HG02970 (cell line): ENCODE measurements around the gene SLC25A39.
"Not testable (repeated sequence)": the region's sequence is repeated elsewhere in the genome, so short reads cannot be mapped to it uniquely, and the experiment has no call there.

ENCODE experiments used
- ATAC-seq: cut with Tn5 transposase; IDR thresholded peaks from one replicate; pipeline ENCODE4 v1.9.1; 2021; ENCODE audit warnings: mild to moderate bottlenecking, moderate library complexity, moderate number of reproducible peaks; ENCODE audit not compliant: unreplicated experiment, low FRiP score

The SLC25A39 gene, protein sequence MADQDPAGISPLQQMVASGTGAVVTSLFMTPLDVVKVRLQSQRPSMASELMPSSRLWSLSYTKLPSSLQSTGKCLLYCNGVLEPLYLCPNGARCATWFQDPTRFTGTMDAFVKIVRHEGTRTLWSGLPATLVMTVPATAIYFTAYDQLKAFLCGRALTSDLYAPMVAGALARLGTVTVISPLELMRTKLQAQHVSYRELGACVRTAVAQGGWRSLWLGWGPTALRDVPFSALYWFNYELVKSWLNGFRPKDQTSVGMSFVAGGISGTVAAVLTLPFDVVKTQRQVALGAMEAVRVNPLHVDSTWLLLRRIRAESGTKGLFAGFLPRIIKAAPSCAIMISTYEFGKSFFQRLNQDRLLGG

DNA sequence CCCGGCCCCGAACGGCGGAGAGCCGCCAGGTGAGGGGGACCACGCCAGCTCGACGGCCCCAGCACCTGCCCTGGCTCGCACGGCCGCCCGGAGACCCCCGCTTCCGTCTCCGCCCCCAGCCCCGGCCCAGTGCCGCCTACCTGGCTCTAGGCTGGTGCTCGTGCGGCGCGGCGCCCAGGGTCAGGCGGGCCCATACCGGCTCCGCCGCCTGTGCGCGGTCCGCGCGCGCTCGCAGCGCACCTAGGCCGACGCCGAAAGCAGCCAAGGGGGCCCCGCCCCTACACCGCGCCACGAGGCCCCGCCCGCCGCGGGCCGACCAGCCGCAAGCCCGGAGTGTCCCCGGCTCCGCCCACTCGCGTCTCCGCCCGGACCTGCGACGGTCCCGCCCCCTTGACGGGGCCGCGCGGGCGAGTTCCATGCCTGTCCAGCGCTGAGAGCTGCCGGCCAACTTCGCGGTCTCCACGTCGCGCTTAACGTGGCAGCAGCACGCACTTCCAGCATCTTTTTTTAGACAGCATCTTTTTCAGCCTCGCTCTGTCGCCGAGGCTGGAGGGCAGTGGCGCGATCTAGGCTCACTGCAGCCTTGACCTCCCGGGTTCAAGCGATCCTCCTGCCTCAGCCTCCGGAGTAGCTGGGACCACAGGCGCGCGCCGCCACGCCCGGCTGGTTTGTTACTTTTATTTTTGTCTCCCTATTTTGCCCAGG, at the start of gene SLC25A39:
SLC25A39 (minus strand) TSS at position 253 of the 705 bp plus-strand sequence. CDS start 1,261 bp downstream, outside the sequence.
- ATAC-seq = peak; percentile 67

DNA sequence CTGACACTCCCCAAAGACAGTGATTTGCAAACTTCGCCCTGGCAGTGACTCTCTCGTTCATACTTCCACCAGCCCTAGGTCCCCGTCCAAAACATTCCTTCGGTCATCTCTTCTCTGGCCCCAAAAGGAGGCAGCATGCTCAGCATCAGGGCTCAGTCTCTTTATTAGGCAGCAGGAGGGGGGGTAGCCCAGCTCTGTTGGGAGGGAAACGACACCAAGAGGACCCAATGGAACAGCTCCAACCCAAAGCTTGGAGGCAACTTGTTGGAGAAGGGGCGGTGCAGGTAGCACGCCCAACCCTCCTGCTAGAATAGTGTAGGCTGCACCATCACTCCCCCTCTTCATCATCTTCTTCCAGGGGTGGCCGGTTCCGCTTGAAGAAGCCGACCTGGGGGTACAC, 47.4 kb upstream of the SLC25A39 start:
- ATAC-seq = no peak

DNA sequence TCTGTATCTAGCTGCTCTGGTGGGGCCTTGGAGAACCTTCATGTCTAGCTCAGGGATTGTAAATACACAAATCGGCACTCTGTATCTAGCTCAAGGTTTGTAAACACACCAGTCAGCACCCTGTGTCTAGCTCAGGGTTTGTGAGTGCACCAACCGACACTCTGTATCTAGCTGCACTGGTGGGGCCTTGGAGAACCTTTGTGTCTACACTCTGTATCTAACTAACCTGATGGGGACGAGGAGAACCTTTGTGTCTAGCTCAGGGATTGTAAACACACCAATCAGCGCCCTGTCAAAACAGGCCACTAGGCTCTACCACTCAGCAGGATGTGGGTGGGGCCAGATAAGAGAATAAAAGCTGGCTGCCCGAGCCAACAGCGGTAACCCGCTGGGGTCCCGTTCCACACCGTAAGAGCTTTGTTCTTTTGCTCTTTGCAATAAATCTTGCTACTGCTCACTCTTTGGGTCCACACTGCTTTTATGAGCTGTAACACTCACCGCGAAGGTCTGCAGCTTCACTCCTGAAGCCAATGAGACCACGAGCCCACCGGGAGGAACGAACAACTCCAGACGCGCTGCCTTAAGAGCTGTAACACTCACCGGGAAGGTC, 44.9 kb upstream of the SLC25A39 start:
- ATAC-seq = not testable (repeated sequence)

DNA sequence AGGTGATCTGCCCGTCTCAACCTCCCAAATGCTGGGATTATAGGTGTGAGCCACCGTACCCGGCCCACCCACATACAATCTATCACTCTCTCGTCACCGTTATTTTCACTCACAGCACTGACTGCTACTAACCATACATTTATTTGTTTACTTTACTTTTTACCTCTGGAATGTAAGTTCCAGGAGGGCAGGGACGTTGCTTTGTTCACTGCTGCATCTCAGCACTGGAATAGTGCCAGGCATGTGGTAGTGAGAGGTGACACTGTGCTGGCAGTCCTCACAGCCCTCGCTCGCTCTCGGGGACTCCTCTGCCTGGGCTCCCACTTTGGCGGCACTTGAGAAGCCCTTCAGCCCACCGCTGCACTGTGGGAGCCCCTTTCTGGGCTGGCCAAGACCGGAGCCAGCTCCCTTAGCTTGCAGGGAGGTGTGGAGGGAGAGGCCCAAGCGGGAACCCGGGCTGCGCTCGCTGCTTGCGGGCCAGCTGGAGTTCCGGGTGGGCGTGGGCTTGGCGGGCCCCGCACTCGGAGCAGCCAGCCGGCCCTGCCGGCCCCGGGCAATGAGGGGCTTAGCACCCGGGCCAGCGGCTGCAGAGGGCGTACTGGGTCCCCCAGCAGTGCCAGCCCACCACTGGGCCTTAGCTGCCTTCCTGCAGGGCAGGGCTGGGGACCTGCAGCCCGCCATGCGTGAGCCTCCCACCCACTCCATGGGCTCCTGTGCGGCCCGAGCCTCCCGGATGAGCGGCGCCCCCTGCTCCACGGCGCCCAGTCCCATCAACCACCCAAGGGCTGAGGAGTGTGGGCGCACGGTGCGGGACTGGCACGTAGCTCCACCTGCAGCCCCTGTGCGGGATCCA, 44.0 kb upstream of the SLC25A39 start:
- ATAC-seq = not testable (repeated sequence)

DNA sequence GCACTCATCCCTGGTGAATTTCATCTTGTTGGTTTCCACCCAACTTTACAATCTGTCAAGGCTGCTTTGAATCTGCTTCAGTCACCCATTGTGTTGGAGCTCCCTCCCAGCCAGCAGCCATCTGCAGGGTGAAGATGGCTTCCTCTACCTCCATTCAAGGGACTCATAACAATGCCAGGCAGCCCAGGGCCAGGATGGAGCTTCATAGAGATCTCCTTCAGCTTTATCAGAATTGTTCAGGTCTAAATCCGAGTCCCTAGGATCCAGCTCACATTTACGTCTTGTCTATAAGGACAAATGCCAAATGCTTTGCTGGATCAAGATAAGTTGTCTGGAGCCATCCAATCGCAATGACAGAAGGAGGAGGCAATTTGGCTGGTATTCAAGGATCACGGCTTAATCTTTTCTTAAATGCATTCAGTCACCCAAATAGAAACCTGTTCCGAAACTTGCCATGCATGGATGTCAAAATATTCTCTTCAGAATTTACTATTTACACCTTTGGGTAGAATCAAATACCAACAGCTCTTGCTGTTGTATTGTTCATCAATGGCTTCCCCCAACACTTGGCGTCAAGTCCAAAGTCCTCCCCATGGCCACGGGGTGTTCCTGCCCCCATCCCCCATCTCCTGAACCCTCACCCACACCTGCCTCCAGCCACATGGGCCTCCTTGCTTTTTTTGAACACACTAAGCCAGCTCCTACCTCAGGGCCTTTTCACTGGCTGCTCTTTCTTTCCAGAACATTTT, 42.8 kb upstream of the SLC25A39 start:
- no peak for ATAC-seq

DNA sequence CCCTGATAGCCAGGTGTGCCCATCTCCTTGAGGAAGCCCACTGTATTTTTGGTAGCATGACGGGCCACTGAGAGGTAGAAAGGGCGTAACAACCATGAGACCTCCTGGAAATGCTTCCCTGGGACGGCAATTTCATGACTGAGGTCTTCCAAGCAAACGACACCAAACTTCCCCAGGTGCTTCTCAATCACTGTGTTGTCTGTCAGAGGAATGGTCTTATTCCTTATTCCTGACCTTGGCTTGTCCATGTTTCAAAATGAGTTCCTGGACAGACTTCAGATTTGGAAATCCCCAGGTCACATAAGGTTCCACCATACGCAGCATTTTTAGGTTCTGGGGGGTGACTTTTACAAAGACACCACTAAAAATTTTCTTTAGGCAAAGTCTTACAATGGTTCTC, 40.4 kb upstream of the SLC25A39 start:
- ATAC-seq = not testable (repeated sequence)

DNA sequence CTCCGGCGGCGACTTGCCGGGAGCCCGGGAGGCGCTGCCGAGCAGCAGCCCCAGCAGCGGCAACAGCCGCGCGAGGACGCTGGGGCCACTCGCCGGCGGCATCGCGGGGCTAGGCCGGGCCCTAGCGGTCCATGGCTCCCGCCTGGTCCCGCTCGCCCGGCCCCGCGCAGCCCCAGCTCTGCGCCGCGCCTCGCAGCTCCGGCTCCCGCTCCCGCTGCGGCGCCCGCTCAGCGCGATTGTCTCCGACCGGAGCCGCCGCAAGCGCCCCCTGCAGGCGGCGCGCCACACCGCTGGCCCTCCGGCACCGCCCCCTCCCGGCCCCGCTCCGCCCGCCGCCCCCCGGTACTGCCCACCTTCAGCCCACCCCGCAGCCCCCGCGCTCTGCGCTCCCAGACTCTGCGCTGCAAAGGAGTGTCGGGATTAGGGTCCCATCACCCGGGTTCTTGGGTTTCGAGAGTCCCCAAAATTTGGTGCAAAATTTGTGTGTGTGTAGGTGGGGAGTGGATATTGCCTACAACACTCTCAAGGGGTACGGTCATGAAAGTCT, 39.1 kb upstream of the SLC25A39 start, which contains the start of gene FAM171A2:
FAM171A2 (minus strand) TSS at position 241 of the 547 bp plus-strand sequence; CDS start at position 102, 139 bp downstream.
- no peak for ATAC-seq

DNA sequence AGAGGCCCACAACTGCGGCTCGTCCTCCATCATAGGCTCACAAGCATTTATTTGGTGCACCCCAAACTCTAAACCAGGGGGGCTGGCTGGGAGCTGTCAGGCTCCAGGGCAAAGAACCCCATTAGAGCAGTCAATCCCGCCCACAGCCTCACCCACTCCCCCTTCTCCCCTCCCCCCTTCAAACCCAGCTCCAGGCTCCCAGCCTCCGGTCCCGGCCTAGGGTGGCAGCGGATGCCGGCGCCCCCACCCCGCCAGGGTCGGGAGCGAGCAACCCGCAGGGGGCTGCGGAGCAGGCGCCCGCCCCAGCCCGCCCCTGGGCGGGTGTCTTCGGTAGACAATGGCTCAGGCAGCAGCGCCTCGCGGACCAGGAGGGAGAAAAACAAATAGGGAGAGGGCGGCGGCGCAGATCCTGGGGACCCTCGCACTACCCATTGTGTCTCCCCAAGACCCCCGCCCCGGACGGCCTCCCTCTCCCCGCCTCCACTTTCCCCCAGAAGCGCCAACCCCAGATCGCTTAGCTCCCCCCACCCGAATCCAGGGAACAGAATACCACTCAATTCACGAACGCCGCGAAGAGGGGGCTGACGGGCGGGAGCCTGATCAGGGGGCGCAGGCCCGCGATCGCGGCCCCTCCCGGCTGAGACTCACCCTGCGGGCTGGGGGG, 38.5 kb upstream of the SLC25A39 start:
- ATAC-seq = no peak

DNA sequence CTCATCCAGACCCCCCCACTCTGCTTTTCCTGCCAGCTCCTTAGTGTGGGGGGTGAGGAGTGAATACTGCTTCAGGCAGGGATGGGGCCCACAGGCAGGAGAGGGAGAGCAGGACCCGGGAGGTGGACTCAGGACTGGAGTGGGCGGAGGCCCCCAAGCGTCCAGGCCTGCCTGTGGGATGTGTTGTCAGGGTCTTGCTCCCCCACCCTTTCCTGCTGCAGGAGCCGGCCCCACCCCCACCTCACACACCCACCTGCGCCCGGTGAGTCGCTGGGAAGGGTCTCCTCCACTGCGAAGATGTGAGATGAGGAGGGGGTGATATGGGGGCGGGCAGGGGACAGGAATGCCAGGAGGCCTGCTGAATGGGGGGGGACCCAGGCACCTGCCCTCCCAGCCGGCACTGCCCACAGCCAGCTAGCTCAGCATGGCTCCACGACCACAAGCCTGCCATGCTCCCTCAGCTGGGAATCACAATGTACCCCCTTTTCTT, 37.9 kb upstream of the SLC25A39 start:
- no peak for ATAC-seq

DNA sequence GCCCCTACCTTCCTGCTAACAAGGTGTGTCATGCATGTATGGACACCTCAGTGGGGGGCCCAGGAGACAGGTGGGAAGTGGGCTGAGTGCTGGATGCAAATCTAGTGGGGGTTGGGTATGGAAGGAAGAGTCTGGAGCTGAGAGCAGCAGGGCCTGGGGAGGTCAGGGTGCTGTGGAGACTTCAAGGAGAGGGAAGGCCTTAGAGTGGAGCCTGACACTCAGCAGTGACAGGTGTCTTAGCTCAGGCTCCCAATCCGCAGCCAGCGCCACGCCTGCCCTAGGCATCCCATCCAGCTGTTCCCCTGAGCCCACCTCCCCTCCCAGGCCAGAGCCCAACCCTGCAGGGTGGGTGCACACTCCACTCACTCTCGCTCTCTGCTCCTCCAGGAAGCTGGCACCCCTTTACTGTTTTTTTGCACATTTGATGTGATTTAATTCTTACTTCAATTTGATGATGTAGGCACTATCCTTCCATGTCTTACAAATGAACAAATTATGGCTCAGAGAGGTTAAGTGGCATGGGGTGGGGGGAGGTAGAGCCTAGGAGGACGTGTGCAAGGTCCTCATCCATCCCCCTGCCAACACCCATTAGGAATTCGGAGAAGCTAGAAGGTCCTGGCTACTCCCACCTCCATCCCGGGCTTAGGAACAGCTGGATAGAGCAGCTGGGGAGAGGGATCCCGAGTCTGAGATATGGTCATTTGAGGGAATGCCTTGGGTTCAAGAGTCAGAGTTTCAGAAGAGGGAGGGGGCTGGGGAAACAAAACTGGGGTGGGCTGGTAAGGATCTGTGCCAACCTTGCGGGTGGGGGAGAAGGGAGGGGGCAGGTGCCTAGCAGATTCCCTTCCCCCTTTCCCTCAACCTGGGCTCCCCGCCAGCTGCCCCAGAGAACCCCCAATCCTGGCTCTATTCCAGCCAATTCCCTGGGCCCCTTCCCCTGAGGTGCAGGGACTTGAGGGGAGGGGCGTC, 37.0 kb upstream of the SLC25A39 start:
- ATAC-seq = no peak

DNA sequence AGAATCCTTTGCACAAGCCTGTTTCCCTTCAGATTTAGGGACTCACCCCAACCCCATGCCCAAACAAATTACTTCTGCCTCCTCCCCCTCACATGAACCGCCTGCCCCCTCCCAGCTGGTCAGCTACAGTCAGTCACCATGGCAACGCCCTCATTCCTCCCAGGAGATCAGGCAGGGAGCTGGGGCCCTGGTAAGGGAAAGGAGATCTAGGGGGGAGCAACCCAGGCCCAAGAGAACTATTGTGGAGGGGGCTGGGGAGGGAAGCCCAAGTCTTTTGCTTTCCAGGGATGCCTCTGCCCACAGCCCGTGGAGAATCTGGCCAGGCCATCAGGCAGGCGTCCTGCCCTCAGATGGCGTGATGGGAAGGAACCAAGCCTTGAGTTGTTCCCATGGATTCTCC, 36.2 kb upstream of the SLC25A39 start:
- ATAC-seq = no peak

DNA sequence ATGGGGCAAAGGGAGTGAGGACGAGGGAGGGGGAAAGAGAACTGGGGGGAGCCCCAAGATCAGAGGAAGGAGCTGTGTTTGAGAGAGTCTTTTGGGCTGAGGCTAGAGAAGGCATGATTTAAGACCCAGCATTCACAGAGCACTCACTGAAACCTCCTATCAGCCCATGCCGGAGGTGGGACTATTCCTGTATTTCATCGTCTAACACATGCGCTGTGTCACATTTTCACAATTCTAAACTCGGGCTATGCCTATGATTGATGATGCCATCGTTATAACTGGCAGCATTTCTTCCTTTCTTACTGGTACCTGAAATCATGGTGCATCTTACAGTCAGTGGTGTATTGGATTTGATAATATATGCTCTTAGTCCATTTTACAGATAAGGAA, 35.5 kb upstream of the SLC25A39 start:
- ATAC-seq = no peak

DNA sequence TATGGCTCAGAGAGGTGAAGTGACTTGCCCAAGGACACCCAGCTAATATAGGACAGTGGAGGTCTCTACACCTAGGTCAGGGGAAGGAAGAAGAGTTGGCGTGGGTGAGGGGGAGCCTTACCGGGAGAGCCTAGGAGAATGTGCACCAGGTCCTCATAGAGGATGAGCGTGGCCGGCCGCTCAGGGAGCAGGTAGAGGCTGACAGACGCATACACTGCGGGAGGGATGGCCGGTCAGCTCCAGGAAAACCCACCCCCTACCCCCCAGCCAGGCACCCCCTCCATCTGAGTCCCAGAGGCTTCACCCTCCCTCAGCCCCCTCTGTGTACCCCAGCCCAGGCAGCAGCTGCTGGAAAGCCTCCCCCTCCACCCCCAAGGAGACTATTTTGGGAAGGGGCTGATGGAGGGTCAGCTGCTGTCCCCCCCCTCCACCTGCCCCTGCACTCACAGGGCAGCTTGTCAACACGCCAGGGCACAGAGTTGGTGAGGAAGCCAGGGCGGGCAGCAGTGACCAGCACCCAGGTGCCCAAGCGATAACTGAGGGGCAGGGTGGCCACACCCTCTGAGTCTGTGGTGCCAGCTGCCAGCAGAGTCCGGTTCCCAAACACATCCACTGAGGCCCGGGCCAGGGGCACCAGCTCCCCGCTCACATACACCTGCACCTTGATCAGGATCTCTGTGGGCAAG, 35.0 kb upstream of the SLC25A39 start:
- no peak for ATAC-seq

DNA sequence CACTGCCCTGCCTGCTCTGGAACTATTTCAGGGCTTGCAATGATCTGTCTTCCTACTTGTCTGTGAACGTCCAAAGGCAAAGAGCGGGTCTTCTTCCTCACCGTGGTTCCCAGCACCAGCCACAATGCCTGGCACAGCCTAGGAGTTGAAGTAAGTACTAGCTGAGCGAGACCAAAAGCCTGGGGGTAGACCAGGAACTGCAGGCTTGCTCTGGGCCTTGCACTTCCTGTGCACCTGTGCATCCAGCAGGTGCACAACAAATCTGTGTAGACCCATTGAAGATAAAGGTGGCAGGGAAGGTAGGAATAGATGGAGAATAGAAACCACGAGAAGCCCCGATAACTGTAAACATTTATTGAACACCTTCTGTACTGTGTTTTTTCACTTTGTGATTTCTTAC, 34.4 kb upstream of the SLC25A39 start:
- no peak for ATAC-seq

DNA sequence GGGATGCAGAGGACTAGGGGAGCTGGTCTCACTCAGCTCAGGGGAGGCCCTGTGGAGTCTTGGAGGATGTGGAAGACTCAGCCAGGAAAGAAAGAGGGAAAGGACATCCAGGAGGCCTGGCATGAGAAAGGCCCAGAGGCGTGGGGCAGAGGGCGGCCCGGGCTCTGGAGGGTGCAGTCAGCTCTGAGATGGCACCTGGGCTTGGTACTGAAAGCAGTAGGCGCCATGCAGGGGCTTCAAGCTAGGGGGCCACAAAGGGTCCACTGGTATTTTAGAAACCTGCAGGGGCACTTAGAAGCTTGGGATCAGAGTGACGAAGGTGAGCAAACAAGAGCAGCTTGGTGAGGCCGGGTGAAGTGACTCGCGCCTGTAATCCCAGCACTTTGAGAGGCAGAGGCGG, 33.4 kb upstream of the SLC25A39 start:
- no peak for ATAC-seq

DNA sequence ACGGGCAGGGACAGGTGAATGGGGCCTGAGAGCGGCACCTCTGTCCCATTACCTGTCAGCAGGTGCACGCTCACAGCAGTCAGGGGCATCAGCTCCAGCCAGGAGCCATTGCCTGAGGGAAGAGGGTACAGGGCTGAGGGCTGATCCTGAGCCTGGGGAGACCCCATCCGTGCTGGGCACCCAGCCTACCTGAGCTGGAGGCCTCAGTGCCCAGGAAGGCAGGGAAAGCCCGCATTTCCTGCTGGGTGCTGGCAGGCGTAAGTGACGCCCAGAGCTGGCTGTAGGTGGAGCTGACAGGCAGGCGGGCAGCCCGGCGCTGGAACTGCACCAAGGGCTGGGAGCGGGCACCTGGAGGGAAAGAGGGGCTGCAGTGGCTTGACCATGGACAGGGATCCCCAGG, 31.6 kb upstream of the SLC25A39 start:
- ATAC-seq = no peak

DNA sequence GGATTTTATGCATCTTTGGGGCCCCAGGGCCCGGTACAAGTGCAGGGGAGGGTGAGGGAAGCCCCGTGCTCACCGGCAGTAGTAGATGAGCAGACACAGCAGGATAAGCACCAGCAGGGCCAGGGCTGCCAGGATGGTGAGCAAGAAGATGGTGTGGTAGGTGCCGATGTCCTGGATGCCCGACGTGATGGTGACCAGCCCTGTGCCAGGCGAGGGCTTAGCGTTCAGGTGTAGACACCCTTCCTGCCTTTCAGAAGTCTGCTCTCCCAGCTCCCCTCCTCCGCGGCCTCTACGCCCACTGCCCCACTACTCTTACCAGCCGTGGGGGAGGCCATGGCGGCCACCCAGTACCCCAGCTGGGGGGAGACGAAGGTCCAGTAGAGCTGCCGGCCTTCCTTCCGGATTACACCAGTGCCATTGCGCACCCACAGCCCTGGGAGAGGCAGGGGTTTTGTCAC, 31.0 kb upstream of the SLC25A39 start:
- no peak for ATAC-seq
